Measurements from ENCODE around the gene BOK.

The BOK gene

DNA sequence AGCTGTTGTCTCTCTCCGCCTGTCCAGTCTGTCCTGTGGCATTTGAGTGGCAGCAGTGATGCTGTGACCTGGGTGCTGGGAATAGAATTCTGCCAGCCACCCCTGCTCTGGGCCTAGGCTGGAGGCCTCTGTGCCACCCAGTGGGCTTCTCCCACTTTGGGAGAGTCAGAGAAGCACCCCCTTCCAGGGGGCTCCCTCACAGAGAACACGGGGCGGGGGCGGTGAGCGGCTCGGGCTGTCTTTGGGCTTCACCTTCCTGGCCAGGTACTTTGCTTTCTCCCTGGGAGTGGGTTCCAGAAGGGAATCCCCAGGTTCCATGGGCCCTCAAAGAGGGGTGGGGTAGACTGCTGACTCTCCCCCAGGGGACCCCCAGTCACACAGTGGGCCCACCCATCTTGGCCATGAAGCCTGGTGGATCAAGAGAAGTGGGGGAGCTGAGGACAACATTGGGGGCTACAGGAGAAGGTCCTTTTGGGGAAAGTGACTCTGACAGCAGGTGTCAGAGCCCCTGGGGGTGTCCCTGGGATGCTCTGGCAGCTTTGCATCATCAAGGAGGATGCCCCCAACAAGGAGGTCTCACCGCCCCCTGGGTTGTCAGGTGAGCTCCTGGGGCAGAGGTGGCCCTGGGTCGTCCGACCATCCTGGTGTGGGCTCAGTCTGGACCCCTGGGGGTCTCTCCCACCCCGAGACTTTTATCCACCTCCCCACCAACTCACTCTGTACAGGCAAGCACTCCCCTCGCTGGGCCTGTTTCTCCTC, 18.8 kb upstream of the BOK start:
- DNase-seq: no peak

DNA sequence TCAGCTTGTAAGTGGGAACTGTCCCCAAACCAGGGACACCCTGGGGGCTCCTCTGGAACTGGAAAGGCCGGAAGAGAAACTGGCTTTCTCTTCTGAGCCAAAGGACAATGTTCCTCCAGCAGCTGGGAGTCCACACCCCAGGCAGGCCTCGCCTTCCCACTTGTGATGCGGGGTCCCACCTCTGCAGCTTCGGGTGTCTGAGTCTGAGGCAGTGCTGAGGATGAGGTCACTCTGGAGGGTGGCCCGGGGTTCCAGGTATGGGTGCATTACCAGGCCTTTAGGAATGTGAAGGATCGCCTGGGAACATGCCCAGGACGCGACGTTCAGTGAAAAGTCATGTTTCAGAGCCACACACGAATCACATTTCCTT, 18.2 kb upstream of the BOK start:
- DNase-seq: no peak

DNA sequence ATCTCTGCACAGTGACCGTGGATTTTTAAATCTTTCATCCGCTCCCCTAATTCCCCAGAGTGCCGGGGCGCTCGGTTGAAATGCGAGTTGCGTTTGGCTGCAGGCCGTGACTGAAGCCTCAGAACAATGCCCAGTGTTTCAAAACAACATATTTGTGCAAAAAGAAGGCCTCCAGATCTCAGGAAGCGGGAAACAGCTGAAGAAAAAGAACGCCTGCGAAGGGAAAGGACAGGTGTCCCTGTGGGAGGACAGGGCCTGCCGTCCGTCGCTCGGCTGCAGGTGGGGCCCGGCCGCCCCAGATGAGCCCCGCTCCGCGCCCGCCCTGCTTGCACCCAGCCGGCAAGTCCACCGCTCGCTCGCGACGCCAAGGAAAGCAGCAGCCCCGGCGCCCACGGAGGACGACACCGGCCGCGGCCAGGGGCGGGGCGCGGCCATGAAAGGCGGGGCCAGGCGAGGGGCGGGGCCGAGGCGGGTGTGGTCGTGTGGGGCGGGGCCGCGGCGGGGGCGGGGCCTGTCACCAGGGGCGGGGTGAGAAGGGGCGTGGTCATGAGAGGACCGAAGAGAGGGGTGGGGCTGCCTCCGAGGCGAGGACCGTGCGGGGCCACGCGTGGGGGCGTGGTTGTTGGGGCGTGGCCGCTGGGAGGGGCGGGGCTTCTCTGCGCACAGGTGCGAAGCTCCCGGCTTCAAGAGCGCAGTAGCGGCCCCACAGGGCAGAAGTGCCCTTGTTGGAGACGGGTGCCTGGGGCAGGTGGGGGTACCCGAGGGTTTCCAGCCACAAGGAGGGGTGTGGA, 17.6 kb upstream of the BOK start:
- peak; percentile 27 for DNase-seq

DNA sequence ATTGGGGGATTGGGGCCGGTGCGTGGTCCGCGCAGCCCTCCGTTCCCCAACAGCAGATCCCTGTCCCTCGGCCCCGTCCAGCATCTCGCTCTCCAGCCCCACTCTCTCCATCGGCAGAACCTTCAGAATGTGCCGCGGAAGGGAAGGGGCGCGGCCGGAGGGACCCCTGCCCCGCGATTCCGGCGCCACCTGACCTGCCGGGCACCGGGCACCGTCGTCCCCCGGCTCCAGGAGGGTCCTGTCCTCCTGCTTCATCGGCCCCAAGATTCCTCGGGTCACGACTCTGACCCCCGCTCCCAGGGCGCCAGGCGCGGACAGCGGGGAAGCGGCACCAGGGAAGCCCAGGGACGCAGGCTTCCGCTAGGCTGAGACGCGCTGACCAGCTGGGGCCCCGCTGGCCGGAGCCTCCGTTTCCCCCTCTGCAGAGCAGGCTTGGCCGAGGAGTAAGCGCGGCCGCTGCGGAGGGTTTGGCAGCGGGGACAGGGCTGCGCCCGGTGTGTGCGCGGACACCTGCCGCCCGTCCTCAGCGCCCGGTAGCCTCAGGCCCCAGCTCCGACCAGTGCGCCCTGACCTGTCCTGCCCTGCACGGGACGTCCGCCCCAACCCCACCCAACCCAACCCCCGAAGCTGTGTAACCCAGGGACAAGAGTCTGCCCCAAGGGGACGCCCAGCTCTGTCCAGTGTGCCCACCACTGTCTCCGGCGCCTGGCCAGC, 16.8 kb upstream of the BOK start:
- no peak for DNase-seq

DNA sequence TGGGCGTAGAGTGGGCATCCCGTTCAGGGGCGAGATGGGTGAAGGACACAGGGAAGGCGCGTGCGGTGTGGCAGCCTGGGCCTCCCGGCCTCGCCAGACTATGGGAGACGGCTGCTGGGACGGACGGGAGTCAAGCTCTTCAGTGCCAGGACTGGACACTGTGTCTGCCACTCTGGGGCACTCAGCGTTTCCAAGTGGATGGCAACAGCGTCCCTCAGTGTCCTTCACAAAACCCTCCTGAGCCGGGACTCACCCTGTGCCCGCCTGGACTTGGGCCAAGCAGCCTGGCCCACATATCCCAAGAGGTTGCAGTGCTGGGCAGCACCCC, 16.3 kb upstream of the BOK start:
- no peak for DNase-seq

DNA sequence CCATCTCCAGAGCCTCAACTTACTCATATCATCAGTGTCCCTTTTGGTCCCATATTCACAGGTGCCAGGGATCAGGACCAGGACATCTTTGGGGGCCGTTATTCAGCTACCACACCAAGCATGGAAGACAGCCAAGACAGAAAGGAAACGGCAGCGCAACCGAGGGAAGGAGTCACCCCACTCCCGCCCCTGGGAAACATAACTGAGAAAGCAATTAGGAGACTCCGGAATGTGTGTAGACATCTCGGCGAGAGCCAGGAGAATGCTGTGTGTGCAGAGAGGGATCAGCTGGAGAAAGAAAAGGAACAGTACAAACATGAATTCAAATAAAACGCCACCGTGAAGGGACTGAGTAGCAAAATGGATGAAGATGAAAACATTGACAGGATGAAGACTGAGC, 13.4 kb upstream of the BOK start:
- DNase-seq: no peak

DNA sequence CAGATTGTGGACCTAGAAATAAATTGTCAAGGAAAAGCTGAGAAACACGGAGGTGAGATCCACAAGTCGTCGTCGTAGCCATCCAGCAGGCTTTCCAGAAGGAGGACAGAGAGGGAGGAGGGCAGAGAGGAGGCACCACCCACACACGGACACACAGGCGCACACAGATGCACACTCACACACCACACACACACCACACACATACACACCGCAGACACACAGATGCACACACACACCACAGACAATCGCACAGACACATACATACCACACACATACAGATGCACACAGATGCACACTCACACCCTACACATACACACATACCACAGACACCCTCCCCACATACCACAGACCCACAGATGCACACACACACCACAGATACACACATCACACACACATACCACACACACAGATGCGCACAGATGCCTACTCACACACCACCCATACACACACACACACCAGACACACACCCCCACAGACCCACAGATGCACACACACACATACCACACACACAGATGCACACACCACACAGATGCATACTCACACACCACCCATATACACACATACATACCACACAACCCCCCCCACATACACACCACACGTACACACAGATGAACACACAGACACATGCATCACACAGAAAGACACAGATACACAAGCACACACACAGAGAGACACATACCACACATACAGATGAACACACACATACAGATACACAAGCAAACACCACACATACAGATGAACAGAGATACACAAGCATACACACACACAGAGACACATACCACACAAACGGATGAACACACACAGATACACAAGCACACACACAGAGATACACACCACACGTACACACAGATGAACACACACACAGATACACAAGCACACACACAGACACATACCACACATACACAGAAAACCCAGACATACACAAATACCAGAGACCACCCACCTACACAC, 12.7 kb upstream of the BOK start:
- DNase-seq: no peak

DNA sequence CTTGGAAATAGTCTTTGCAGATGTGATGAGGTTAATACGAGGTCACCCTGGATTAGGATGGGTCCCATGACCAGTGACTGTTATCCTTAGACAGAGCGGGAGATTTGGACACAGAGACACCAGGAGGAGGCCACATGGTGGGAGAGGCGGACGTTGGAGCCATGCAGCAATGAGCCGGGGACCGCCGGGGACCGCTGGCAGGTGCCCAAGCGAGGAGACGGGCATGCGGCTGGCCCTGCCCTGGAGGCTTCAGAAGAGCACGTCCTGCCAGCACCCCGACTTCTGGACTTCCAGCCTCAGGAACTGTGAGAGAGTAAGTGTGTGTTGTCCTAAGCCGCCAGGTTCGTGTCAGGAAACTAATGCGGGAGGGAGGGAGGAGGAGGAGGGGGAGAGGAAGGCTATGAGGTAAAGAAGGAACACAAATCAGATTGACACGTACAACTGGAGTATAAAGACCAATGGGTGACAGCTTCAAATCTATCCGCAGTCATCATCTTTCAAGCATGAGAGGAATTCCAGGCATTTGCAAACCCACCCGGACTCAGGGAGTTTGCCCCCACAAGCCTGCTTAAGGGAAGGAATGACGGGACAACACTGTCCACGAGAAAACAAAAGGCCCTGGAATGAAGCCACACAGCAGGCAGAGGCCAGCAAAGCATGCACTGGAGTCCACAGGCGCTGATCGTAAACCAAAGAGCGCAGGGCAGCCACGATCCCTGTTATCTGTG, 11.6 kb upstream of the BOK start:
- no peak for DNase-seq

DNA sequence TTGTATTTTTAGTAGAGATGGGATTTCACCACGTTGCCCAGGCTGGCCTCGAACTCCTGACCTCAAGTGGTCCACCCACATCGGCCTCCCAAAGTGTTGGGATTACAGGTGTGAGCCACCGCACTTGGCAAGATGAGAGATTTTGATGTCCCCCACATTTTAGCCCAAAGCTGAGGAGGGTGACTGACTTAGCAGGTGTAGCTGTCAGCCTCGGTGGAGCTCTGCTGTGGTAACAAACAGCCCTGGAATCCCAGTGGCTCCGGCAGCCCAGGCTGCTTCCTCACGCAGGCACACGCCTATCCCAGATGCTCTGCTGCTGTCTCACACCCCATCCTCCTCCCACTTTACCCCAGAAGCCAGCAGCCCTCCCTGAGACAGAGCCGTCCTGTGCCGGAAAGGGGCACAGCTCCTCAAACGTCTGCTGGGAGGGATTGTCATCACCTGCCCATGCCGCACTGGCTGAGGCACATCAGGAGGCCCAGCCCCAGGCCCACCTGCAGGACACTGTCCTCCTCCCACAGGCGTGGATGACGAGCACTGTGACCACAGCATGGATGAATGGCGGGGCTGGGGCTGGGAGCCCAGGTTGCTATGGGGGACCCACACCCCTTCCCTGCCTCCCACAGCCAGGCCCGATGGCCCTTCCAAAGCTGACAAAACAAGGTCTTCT, 10.6 kb upstream of the BOK start:
- DNase-seq: no peak

DNA sequence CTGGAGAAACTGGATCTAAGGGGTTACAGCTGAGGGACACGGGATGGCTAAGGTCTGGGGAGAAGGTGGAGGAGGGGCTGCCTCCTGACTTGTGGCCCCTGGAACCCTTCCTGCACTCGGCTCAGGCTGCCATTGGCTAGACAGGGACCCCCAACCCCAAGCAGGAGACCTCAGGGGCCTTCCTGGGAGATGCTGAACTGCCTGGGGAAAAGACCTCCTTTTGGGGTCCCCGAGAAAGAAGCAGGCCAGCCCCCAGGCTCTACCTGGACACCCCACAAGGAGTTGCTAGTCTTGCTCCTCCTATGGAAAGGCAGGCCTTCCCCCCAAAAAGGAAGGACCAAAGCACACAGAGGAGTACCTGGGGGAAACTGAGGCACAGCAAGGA, 10.1 kb upstream of the BOK start:
- DNase-seq: no peak

DNA sequence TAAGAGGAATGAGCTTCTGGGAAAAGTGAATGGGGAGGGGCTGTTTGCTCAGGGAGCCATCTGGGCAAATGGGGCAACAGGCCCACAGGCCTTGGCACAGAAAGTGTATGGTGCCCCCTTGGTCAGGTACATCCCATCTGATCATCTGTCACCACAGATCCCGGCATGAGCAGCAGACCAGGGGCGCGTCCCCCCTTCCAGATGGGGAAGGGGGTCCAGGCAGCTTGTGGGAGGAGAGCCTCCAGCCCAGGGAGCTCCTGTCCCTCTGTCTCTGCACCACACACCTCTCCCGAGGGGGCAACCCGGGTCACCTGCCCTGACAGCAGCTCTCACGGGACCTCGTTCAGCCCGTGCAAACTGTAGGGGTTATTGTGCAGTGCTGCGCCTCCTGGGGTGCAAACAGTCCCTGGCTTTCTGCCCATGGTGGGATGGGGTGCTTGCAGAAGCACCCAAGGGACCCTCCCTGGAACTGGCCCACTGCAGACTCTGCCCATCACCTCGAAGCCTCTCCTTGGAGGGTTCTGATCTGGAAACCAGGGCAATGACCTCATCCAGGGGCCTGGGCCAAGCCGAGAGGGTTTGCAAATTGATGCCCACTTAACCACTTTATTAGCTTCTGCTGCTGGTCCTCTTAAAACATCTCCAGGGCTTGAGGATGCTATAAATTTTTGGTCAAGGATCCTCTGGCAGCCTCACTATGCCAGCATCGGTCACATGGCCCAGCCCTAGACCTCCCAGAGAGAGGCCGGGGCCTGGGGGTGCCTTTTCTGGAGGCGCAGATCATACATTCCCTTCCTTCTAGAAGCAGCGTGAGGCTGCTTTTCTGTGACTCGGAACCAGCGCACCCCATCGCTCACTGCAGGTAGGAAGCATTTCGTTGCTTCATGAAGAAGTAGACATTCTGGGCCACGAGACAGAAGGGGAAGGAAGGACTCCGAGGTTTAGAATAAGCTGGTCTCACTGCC, 7.6 kb upstream of the BOK start:
- DNase-seq: no peak

DNA sequence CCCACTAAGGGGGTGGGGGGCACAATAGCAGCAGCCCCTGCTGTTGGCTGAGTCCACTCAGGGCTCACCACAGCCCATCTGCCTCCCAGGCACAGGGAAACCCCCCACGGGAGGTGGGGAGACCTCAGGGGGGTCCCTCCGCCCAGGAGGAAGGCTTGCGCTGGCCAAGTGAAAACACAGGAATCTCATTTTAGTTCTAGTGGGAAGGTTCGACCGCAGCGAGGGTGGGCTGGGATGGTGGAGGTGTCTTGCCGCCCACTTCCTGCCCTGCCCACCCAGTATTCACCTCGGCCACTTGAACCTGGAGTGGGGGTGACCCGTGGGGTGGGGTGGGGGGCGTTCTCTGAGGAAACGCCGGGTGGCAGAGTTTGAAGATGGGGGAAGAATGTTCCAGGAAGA, 6.9 kb upstream of the BOK start:
- DNase-seq: no peak

DNA sequence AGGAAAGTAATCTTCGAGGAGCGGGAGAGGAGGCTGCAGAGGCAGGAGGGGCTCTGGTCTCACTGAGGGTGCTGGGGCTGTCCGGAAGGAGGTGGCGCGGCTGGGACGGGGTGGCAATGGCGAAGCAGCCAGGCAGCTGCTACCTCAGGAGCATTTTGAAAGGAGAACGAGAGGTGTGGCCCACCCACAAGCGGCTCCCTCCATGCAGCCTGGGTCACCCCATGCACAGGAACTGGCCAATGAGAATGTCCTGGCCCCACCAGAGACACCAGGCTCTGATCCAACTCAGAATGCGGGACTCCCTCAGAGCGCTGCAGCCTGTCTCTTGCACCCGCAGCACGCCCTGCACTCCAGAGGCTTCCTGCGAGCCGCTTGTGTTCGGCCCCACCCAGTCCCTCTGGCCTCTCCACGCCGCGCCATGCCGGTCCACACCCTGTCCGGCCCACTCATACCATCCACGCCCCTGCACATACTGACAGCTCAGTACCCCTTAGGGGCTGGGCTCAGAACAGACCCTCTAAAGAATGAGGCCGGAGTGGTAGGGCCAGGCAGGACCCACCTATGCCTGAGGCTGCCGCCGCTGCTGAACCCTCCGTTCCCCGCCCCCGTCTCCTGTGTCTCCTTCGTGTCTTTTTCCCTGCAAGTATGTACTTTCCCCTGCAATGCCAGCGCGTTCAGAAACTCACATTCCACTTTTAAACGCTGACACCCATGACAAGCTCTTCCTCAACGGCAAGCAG, 6.4 kb upstream of the BOK start:
- no peak for DNase-seq

DNA sequence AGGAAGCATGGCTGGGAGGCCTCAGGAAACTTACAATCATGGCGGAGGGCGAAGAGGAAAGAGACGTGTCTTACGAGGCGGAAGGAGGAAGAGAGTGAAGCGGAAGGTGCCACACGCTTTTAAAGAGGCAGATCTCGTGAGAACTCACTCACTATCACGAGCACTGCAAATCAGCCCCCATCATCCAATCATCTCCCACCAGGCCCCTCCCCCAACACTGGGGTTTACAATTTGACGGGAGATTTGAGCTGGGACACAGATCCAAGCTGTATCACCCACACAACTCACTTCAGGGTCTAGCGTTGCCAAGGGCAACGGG, 5.1 kb upstream of the BOK start:
- DNase-seq: no peak

DNA sequence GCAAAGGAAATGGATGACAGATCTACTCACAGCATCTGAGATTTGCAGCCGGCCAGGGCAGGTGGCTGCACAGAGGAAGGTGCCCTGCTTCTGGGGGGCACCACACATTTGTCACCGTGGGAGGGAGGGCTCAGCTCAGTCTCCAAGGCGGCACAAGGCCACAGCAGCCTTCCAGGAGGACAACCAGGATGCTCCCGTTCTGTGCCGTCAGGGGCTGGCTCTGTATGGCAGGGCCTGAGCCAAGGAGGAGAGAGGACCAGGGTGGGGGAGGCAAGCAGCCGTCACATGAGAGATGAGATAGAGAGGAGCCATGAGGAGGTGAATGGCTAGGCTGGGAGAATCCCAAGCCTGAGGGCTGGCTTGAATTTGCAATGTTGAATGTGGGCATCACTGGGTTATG, 4.6 kb upstream of the BOK start:
- DNase-seq: no peak

DNA sequence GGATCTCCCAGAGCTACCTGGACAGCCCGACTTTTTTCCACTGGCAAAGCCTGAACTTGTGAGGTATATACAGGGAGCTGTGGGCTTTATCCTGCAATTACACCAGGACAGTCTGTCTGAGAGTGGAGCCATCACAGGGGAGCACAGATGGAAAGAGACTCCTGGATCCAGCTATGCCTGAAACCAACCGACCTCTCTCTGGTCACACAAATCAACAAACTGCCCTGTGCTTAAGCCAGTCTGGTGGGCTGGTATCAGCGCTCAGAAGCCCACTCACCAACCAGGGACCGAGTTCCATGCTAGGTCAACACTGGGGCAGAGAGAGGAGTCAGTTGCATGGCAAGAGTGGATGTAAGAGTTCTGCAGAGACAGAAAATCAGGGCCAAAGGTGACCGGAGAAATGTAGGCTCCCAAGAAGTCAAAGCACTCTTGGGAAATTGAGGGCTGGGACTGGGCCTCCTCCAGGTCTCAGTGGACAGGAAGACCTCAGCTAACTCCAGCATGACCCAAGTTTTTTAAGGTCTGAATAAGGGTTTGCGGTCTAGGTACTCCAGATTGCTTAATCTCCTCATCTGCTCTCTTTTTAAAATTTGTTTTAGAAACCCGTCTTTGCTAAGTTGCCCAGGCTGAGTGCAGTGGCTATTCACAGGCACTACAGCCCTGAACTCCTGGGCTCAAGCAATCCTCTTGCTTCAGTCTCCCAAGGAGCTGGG, 3.8 kb upstream of the BOK start:
- no peak for DNase-seq

DNA sequence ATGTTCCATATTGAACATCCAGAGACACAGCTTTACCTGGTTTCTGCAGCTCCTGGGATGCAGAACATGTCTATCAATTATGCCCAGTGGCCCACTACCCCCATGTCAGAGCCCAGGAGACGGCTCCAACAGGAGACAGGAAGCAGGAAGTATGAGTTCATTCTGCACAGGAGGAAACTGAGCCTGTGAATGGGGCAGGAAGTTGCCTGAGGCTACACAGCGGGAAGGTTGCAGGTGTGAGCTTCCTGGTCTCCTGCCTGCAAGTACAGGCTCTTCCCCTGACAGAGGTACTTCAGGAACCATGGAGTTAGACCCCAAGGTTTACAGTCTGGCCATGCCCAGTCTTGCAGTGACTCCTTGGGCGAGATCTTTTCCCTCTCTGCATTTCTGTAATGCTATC, 2.8 kb upstream of the BOK start:
- DNase-seq: no peak

DNA sequence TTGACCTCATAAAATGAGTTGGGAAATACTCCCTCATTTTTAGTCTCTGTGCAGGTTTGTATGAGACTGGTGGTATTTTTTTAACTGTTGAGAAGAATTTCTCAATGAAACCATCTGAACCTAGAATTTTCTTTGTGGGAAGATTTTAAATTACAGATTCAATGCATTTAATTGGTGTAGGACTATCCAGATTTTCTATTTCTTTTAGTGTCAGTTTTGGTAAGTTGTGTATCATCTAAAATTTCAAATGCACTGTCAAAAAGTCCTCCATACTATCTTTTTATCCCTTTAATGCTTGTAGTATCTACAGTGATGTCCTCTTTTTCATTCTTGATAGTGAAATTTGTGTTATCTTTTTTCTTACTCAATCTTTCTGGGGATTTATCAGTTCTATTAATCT, 1.8 kb upstream of the BOK start:
- DNase-seq: no peak
